Posterior vena cava (tissue), 2 donors: ENCODE data around the gene GDPD5. TPM values are rescaled to one million over a fixed set of nuclear protein-coding genes. Genes with fewer than 3 reads are reported as not detected.
A peak's percentile ranks its signal among the peaks of the same experiment; 100 is the strongest.

Source experiments
- DNase-seq: peaks from one replicate; pipeline ENCODE4 v3.0.0-alpha.2; 2020; ENCODE audit warnings: low spot score
- intact Hi-C, 2 donors: fragments of 100-400 bp; cut with DNase I; formaldehyde crosslinking; loops; one replicate each; pipeline versions ENCODE4 v1.14.1 to v1.14.2; 2022 to 2023
- total RNA-seq, 2 donors: library from RNA; stranded (reverse); fragmentation: NEBNext Ultra II Directional; extraction: Animal tissue kit (Norgen Biotek cat#: 25700); gene quantifications; one replicate each; pipeline ENCODE4 v1.2.1, GENCODE V29; 2021
- donor health status: DM: yes; HTN: yes; CAD: no.
- donor health status: DM: yes; HTN: yes; CAD: no.

The GDPD5 gene
- total RNA-seq, 2 donors from 2014 or later, result 30.1 to 37.5 TPM

DNA sequence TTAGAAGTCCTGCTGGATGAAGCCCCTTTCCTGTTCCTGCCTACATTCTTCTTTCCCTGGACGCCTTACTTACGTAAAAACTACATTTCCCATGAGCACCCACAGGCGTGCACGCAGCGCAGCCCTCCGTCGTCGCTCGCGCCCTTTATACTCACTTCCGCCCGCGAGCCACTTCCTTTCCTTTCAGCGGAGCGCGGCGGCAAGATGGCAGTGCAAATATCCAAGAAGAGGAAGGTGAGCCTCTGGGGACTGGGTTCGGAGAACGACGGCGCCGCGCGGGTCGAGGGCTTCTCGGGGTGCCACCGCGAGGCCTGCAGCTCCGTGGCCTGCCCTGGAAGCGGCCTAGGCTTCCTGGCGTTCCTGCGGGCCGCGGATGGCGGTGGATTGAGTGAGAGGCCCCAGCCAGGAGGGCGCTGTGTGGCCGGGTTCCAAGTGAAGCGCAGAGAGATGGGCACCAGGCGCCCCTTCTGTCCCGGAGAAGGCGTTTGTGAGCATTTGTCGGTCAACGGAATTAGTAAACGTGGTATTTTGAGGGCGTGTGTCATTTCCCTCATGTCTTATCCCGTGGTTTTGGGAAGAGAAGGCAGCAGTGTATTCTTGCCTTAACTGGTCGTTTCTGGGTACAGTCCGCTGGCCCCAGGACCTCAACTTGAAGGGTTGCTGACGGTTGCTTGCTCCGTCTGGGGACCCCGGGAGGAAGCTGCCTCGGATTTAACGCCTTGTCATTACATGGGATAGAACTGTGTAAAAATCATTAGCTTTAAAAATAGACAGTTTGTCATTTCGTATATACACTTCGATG lies 126.2 kb downstream of the GDPD5 start, which contains the start of gene RPS3:
TSS of gene RPS3 (plus strand) at position 175 of the 802 bp plus-strand sequence. CDS start at position 205, 30 bp downstream.
- intact Hi-C loops, result loop anchor here in 1 of 2 donors (10.0 kb wide), 1 partner anchor 375 kb away; no protein-coding TSS in a partner anchor
- DNase-seq, result peak; percentile 98

DNA sequence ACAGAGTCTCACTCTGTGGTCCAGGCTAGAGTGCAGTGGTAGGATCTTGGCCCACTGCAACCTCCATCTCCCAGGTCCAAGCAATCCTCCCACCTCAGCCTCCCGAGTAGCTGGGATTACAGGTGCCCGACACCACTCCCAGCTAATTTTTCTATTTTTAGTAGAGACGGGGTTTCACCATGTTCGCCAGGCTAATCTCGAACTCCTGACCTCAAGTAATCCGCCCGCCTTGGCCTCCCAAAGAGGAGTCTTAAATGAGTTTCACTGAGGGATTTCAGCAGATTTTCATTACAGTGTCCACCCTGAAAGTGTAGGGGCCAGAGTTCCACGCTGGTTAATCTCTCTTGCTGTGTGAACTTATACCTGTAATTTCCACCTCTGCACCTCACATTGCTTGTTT lies 126.8 kb downstream of the GDPD5 start:
- intact Hi-C loops, result loop anchor here in 1 of 2 donors (10.0 kb wide), 1 partner anchor 374 kb away; no protein-coding TSS in a partner anchor
- DNase-seq, result peak; percentile 58

DNA sequence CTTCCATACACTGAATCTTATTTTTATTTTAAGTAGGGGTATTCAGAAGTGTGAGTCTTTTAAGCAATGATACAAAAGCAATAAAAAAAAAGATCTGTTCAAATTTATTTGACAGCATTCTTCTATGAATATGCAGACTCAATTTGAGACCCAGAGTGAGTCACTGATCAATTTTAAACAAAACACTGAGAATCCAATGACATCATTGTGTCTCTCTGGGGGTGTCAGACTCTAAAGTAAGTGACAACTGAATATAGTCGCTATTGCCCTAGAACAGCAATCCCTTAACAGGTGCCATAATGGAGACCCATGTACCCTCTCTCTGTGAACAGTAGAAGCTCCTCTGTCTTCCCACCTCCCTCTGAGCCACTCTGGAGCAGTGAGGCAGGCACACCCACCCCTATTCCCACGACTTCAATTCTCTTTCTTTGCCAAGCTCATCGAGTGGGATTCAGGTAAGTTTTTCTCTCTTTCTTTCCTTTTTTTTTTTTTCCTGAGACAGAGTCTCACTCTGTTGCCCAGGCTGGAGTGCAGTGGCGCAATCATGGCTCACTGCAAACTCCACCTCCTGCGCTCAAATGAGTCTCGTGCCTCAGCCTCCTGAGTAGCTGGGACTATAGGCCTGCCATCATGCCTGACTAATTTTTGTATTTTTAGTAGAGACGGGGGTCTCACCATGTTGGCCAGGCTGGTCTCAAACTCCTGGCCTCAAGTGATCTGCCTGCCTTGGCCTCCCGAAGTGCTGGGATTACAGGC lies 131.5 kb downstream of the GDPD5 start:
- peak; percentile 2 for DNase-seq
- intact Hi-C loops, result loop anchor here in 1 of 2 donors (10.0 kb wide), 1 partner anchor 369 kb away; no protein-coding TSS in a partner anchor

DNA sequence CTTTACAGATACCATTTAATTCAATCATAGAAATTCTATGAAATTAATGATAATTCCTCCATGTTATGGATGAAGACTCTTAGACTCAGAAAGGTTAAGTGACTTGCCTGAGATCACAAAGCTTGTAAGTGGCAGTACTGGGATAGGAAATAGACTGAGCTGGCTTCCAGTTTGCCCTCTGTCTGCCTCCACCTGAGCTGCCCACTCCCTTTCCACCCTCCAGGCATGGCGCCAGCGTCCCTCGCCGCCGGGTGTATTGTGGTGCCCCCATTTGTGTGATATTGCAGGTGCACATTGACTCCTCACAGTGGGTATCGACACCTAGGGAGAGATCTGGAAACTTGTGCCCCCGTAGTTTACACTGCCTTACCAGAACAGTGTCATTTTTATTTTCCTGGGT lies 135.8 kb downstream of the GDPD5 start:
- peak; percentile 57 for DNase-seq
- intact Hi-C loops, result loop anchor here (5.0 to 10.0 kb wide), 2 partner anchors 63 to 365 kb away; no protein-coding TSS in a partner anchor

DNA sequence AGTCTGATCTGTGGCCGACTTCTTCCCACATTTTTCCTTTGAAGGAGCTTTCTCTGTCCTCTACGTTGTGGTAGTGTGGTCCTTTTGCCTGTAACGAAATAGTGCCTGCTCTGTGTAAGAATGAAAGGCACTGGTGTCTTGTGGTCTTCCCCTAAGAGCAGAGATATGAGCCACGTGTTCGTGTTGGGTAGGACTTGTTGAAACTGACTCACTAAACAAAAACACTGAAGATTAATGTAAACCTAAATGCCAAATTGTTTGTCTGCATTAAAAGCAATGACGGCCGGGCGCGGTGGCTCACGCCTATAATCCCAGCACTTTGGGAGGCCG lies 136.5 kb downstream of the GDPD5 start:
- intact Hi-C loops, result loop anchor here in 1 of 2 donors (5.0 kb wide), 1 partner anchor 62 kb away; no protein-coding TSS in a partner anchor
- DNase-seq, result no peak

DNA sequence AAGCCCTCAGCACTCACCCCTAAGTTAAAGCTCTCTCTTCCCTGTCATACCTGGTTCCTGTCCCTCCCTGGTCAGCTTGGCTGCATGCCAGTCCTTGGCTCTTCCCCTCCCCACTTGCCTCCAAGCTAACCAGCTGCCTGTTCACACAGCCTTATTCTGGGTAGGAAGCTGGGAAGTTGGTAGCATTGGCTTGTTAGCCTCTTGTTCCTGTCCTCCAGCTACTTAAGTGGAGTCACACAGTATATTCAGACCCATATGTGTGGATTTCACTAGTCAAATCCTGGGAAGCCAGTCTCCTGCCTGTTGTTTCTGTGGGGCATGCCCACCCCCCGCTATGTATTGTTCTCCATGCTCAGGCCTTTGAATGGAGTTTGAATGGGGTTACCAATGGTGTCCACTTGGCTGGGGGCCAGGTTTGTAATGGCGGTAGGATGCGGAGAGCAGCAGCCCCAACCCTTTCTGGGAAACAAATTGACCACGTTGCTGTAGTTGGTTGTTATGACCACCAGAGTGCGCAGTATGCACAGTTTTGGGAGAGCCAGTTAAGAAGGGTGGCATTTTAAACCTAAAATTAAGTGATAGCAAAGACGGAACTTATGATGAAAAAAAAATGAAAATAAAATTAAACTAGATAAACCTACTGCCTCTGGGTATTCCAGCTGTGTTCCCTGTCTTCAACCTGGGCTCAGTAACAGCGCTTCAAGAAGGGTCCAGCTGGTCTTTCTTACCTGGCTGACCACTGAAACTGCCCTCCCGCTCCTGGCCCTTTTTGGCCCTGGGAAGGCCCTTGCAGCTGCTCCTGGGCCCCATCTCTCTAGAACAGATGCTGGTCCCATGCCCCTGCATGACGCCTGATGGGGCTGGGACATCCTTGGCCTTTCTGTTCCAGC lies 137.1 kb downstream of the GDPD5 start:
- intact Hi-C loops, result loop anchor here in 1 of 2 donors (1.0 to 5.0 kb wide), 2 partner anchors 61 to 143 kb away; no protein-coding TSS in a partner anchor
- DNase-seq, result peak; percentile 89

DNA sequence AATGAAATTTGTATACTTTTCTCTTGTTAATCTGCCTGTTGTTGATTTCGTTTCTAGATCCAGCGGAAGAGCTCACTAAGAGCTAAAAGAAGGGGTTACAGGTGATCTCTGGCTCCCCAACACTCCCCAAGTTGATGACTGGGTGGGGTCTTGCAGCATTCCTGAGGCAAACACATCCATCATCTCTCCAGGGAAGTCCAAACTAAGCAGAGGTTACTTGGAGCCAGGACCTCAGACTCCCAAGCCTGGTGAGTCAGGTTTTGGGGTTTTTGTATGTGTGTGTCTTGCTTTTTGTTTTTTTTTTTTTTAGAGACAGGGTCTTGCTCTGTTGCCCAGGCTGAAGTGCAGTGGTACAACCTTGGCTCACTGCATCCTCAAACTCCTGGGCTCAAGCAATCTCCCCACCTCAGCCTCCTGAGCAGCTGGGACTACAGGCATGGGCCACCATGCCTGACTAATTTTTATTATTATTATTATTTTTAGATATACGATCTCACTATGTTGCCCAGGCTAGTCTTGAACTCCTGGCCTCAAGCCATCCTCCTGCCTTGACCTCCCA lies 137.9 kb downstream of the GDPD5 start:
- intact Hi-C loops, result loop anchor here in 1 of 2 donors (1.0 to 5.0 kb wide), 2 partner anchors 61 to 143 kb away; no protein-coding TSS in a partner anchor
- DNase-seq, result peak; percentile 3

DNA sequence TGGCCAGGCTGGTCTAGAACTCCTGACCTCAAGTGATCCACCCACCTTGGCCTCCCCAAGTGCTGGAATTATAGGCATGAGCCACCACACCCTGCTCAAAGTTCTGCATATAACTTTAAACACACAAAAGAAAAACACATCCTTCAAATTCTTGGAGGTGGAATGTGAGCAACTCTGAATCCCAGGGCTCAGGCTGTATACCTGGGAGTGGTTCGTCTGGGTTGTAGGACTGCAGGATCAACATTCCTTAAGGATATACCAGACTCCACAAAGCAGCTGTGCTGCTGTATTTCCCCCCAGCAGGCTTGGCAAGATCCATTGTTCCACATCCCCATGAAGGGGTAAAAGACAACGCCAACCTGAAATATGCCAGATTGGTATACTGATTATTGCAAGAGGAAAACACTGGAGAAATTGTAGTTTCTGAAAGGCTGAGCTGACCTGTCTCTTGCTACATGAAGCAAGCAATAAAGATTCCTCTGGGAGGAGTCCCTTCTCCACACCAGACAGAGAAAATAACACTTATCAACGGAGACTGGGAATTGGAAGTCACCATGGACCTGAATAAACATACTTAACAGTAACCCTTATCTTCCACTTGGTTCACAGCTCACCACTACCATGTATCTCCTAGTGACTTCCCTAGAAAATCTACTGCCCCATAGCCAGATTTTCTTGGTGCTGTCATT lies 138.7 kb downstream of the GDPD5 start:
- intact Hi-C loops, result loop anchor here in 1 of 2 donors (5.0 kb wide), 1 partner anchor 60 kb away; no protein-coding TSS in a partner anchor
- DNase-seq, result no peak

Other genes with a start within 250 kb of the GDPD5 start
- 10 to 100 TPM; 42.3 to 44.3 TPM for gene ARRB1, start 174.3 kb downstream of the GDPD5 start, total RNA-seq
- gene RPS3, start 126.4 kb downstream of the GDPD5 start, total RNA-seq, result 1,000 to 10,000 TPM; 1,304 to 1,399 TPM
- gene KLHL35, start 92.7 kb downstream of the GDPD5 start, total RNA-seq, result under 1 TPM; 0.67 to 0.79 TPM
- gene SERPINH1, start 36.3 kb upstream of the GDPD5 start, total RNA-seq, result 100 to 1,000 TPM; 145 to 255 TPM
- gene MAP6, start 143.1 kb upstream of the GDPD5 start, total RNA-seq, result 10 to 100 TPM; 11.6 TPM
- gene MOGAT2, start 191.9 kb upstream of the GDPD5 start, total RNA-seq, result not detected
- gene DGAT2, start 242.8 kb upstream of the GDPD5 start, total RNA-seq, result 1 to 10 TPM; 2.1 to 3.4 TPM